HepG2 (cell line): ENCODE data around the gene KAT6B. TPM values are rescaled to one million over a fixed set of nuclear protein-coding genes. Genes with fewer than 3 reads are reported as not detected.

Source experiments
- ATAC-seq: fragments of 200-7000 bp; cut with Tn5 transposase; 3 replicates; pipeline ENCODE4 v1.9.1; 2020; ENCODE audit warnings: mild to moderate bottlenecking, moderate library complexity
- BruUV-seq: library from RNA; stranded (reverse); fragments of 400-500 nt; replicated peaks from 2 replicates; lab custom pipeline; 2021; lab: Mats Ljungman, UMichigan
- CTCF ChIA-PET: fragments of 300-600 bp; formaldehyde crosslinking; extraction: SDS; loops from one replicate; lab custom pipeline; 2021; ENCODE audit warnings: low total read pairs, inconsistent platforms, low intra/inter-chr PET ratio; lab: Yijun Ruan, JAX
- POLR2A ChIA-PET: fragments of 350-600 bp; sonication (Branson Sonifier 250); formaldehyde crosslinking; loops from one replicate; lab custom pipeline; 2020; ENCODE audit warnings: antibody characterized with exemption, inconsistent platforms; lab: Yijun Ruan, JAX
- DNase-seq: peaks from one replicate; pipeline ENCODE4 v3.0.0-alpha.2; 2015; ENCODE audit warnings: low spot score
- FAIRE-seq: peaks from 3 replicates; lab custom pipeline; 2011; peaks lifted over from hg19 to GRCh38; lab: Jason Lieb, UNC
- H2AFZ ChIP-seq: one replicate; pipeline ENCODE4 v1.6.1; 2011; ENCODE audit warnings: low read length, inconsistent platforms
- H3K27ac ChIP-seq: fragments of 300-600 bp; 3 replicates; pipeline ENCODE4 v1.8.0; 2011; ENCODE audit warnings: mixed run types, mild to moderate bottlenecking, mixed read lengths, low read length, inconsistent platforms; ENCODE audit not compliant: insufficient read depth; ENCODE audit errors: extremely low read length
- H3K27me3 ChIP-seq, 2 experiments: fragments of 200-600 bp in 1 of 2; 2 replicates in 1 of 2; 3 replicates in 1 of 2; pipeline versions ENCODE4 v1.6.0 to v1.8.0; 2011; ENCODE audit warnings: low read length in 2 of 2, mild to moderate bottlenecking in 2 of 2, moderate library complexity in 2 of 2, inconsistent platforms in 1 of 2; ENCODE audit not compliant: insufficient read depth in 2 of 2, control insufficient read depth in 1 of 2
- H3K36me3 ChIP-seq, 2 experiments: fragments of 200-600 bp in 1 of 2; replicated peaks in 1 of 2; 2 replicates in 1 of 2; 3 replicates in 1 of 2; pipeline versions ENCODE4 v1.5.1 to v1.8.0; 2011; ENCODE audit warnings: low read length in 2 of 2, inconsistent platforms in 1 of 2; ENCODE audit not compliant: insufficient read depth in 2 of 2, control insufficient read depth in 1 of 2
- H3K4me1 ChIP-seq: 2 replicates; pipeline ENCODE4 v1.5.1; 2012; ENCODE audit warnings: low read length, inconsistent platforms; ENCODE audit not compliant: insufficient read depth
- H3K4me2 ChIP-seq: 2 replicates; pipeline ENCODE4 v1.6.0; 2011; ENCODE audit warnings: low read depth, low read length, inconsistent platforms
- H3K4me3 ChIP-seq, 3 experiments: fragments of 200-600 bp in 1 of 3; sonication (generic), shearing (Covaris generic) in 1 of 3; replicated peaks in 1 of 3; 2 replicates each; pipeline ENCODE4 v1.5.1; 2011 to 2016; ENCODE audit warnings: low read length in 3 of 3, inconsistent platforms in 2 of 3, low read depth in 2 of 3, mild to moderate bottlenecking in 2 of 3, control low read depth in 1 of 3, mixed read lengths in 1 of 3; ENCODE audit not compliant: insufficient read depth in 1 of 3
- H3K79me2 ChIP-seq: one replicate; pipeline ENCODE4 v1.6.1; 2011; ENCODE audit warnings: low read length, inconsistent platforms; ENCODE audit not compliant: insufficient read depth
- H3K9ac ChIP-seq: 2 replicates; pipeline ENCODE4 v1.6.0; 2011; ENCODE audit warnings: mild to moderate bottlenecking, low read depth, low read length, inconsistent platforms; ENCODE audit not compliant: insufficient read depth
- H3K9me3 ChIP-seq: 2 replicates; pipeline ENCODE4 v1.5.1; 2012; ENCODE audit warnings: mild to moderate bottlenecking, low read length
- H4K20me1 ChIP-seq: 2 replicates; pipeline ENCODE4 v1.6.0; 2011; ENCODE audit warnings: inconsistent platforms, mild to moderate bottlenecking, low read length, moderate library complexity; ENCODE audit not compliant: insufficient read depth
- DNMT1 ChIP-seq: sonication (generic); formaldehyde crosslinking; IDR thresholded peaks from 2 replicates; pipeline ENCODE4 v1.5.1; 2020; ENCODE audit warnings: mild to moderate bottlenecking, missing genetic modification reagents
- MAFF ChIP-seq: IDR thresholded peaks from 2 replicates; pipeline ENCODE4 v1.6.1; 2011; ENCODE audit warnings: low read depth, low read length, improper control_type of control experiment
- MAFK ChIP-seq, 2 experiments: IDR thresholded peaks in 1 of 2; conservative IDR thresholded peaks in 1 of 2; 2 replicates each; pipeline ENCODE4 v1.6.1; 2011; ENCODE audit warnings: improper control_type of control experiment in 2 of 2, low read length in 2 of 2
- MTA3 ChIP-seq: sonication (generic); formaldehyde crosslinking; IDR thresholded peaks from 2 replicates; pipeline ENCODE4 v1.4.0; 2020; ENCODE audit warnings: missing genetic modification reagents
- RBFOX2 ChIP-seq: fragments of 200-400 bp; formaldehyde crosslinking; IDR thresholded peaks from 2 replicates; pipeline ENCODE4 v1.6.1; 2017; ENCODE audit warnings: low read depth, mild to moderate bottlenecking, low read length
- XRCC5 ChIP-seq: fragments of 200-400 bp; formaldehyde crosslinking; optimal IDR thresholded peaks from 2 replicates; pipeline ENCODE3; 2017; ENCODE audit warnings: mild to moderate bottlenecking, low read length
- ZKSCAN5 ChIP-seq: sonication (generic); formaldehyde crosslinking; IDR thresholded peaks from 2 replicates; pipeline ENCODE4 v1.5.1; 2020; ENCODE audit warnings: mild to moderate bottlenecking, missing genetic modification reagents
- ZNF12 ChIP-seq: sonication (generic); formaldehyde crosslinking; IDR thresholded peaks from 2 replicates; pipeline ENCODE4 v1.5.0; 2020; ENCODE audit warnings: missing genetic modification reagents
- WGBS: methylation state at CpG from one replicate; pipeline ENCODE4 v1.1.6; 2017; ENCODE audit warnings: low lambda C conversion rate; 5-methylcytosine and 5-hydroxymethylcytosine counted together
- in situ Hi-C: cut with HindIII; loops from 2 replicates; pipeline ENCODE4 v1.10.0; 2017; ENCODE audit warnings: low pct_unique_long_range_greater_than_20kb; ENCODE audit not compliant: extremely low pct_ligation_motif_present
- intact Hi-C: fragments of 100-400 bp; cut with micrococcal nuclease; formaldehyde crosslinking; loops from one replicate; pipeline ENCODE4 v1.10.0; 2022; ENCODE audit not compliant: unreplicated experiment
- polyA plus RNA-seq, 8 experiments: library from polyadenylated mRNA; depleted of rRNA in 3 of 8; stranded (reverse) in 7 of 8; unstranded in 1 of 8; fragments of >200 nt; fragmentation: Illumina TruSeq in 4 of 8; extraction: Trizol in 4 of 8; gene quantifications; 2 replicates each; pipeline versions ENCODE4 v1.2.1 to v1.2.3, GENCODE V29; 2011 to 2016; ENCODE audit warnings: low read depth in 4 of 8, missing spikeins in 1 of 8, mixed read lengths in 1 of 8; ENCODE audit not compliant: insufficient read depth in 1 of 8
- total RNA-seq, 5 experiments: library from RNA; depleted of rRNA; stranded (reverse); fragments of >200 nt; fragmentation: Illumina TruSeq; extraction: Trizol; gene quantifications; 2 replicates each; pipeline ENCODE4 v1.2.3, GENCODE V29; 2016; ENCODE audit warnings: low read depth in 1 of 5
- TF ChIP-seq, protein P1 (sequence below): IDR thresholded peaks from 2 replicates; pipeline ENCODE4 v1.4.0; 2020; ENCODE audit warnings: mild to moderate bottlenecking, missing genetic modification reagents

The KAT6B gene
- total and polyA plus RNA-seq, 2 of the 13 experiments (the other 11 are each of a cell fraction or from before 2014, with no cell fraction given) = 3.0 to 9.5 TPM

GRCh38 chr10:74846958-74847357, 20.6 kb downstream of the KAT6B start:
- 97% methylated on average over 2 of the region's 2 CpGs for WGBS
- H3K4me3 ChIP-seq = no peak overlapping the region
- peaks cover 3% of the 10 kb centered on the region for H3K79me2 ChIP-seq
- H3K27ac ChIP-seq = no peak overlapping the region
- H3K9ac ChIP-seq = no peak overlapping the region
- ChIA-PET CTCF (no interaction called here), POLR2A (no interaction called here)
- H3K4me2 ChIP-seq = no peak overlapping the region
- in situ Hi-C loops = no loop called here
- H3K36me3 ChIP-seq = peaks cover 7 to 9% of the 10 kb centered on the region in 2 experiments
- no peaks in the 10 kb centered on the region for H3K27me3 ChIP-seq
- ATAC-seq (no peak), FAIRE-seq (no peak), DNase-seq (no peak)
- H3K4me1 ChIP-seq = no peaks in the 10 kb centered on the region
- no peaks in the 10 kb centered on the region for H3K9me3 ChIP-seq
- no TSS peak for BruUV-seq
- H4K20me1 ChIP-seq = no peaks in the 10 kb centered on the region
- intact Hi-C loops = no loop called here
- TF ChIP-seq MAFF = peak; percentile 20; the same call in 1 of the 2 replicates
- no peak for TF ChIP-seq XRCC5
- TF ChIP-seq MAFK (conservative IDR thresholded peaks at IDR 0.05 in 1 of 2, IDR thresholded peaks at IDR 0.05 in 1 of 2; ENCODE audit: low read length in 2 of 2) = peak in 1 of 2 experiments; percentile 50; a peak in 2 of 4 replicates
- no peak overlapping the region for H2AFZ ChIP-seq

- ChIA-PET POLR2A (no interaction called here), CTCF (no interaction called here)
- H3K36me3 ChIP-seq = no peaks in the 10 kb centered on the region
- H3K9me3 ChIP-seq = no peaks in the 10 kb centered on the region
- ATAC-seq (no peak), DNase-seq (no peak), FAIRE-seq (no peak)
- H4K20me1 ChIP-seq = no peaks in the 10 kb centered on the region
- in situ Hi-C loops = no loop called here
- intact Hi-C loops = no loop called here
- H3K9ac ChIP-seq = no peak overlapping the region
- H3K4me3 ChIP-seq = no peak overlapping the region
- peaks cover 10% of the 10 kb centered on the region for H3K79me2 ChIP-seq
- no peaks in the 10 kb centered on the region for H3K27me3 ChIP-seq
- H3K4me1 ChIP-seq = no peaks in the 10 kb centered on the region
- H3K4me2 ChIP-seq = no peak overlapping the region
- no peak overlapping the region for H3K27ac ChIP-seq
- no peak overlapping the region for H2AFZ ChIP-seq
- BruUV-seq = no TSS peak
- no peak for TF ChIP-seq DNMT1 (CRISPR knock-in tag)
- no peak for TF ChIP-seq MTA3 (CRISPR knock-in tag)
- TF ChIP-seq ZNF12 (CRISPR knock-in tag) = no peak
- TF ChIP-seq, protein P1, sequence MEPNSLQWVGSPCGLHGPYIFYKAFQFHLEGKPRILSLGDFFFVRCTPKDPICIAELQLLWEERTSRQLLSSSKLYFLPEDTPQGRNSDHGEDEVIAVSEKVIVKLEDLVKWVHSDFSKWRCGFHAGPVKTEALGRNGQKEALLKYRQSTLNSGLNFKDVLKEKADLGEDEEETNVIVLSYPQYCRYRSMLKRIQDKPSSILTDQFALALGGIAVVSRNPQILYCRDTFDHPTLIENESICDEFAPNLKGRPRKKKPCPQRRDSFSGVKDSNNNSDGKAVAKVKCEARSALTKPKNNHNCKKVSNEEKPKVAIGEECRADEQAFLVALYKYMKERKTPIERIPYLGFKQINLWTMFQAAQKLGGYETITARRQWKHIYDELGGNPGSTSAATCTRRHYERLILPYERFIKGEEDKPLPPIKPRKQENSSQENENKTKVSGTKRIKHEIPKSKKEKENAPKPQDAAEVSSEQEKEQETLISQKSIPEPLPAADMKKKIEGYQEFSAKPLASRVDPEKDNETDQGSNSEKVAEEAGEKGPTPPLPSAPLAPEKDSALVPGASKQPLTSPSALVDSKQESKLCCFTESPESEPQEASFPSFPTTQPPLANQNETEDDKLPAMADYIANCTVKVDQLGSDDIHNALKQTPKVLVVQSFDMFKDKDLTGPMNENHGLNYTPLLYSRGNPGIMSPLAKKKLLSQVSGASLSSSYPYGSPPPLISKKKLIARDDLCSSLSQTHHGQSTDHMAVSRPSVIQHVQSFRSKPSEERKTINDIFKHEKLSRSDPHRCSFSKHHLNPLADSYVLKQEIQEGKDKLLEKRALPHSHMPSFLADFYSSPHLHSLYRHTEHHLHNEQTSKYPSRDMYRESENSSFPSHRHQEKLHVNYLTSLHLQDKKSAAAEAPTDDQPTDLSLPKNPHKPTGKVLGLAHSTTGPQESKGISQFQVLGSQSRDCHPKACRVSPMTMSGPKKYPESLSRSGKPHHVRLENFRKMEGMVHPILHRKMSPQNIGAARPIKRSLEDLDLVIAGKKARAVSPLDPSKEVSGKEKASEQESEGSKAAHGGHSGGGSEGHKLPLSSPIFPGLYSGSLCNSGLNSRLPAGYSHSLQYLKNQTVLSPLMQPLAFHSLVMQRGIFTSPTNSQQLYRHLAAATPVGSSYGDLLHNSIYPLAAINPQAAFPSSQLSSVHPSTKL (CRISPR knock-in tag) = no peak
- TF ChIP-seq ZKSCAN5 = no peak
- no peak for TF ChIP-seq RBFOX2
Observed at GRCh38 chr10:74851831-74852230, 25.4 kb downstream of the KAT6B start.
